Measurements from ENCODE around the gene SLC4A2. TPM values are rescaled to one million over a fixed set of nuclear protein-coding genes. Genes with fewer than 3 reads are reported as not detected.

SLC4A2 gene
- polyA plus RNA-seq, 4 donors = 68.0 to 137 (median 103) TPM

GRCh38 chr7:151061213-151062110, 2.1 kb downstream of the SLC4A2 start:
- DNase-seq (ENCODE audit: low read depth in 4 of 4, low spot score in 2 of 4) = no peak

- DNase-seq (ENCODE audit: low read depth in 4 of 4, low spot score in 2 of 4) = no peak
Observed at GRCh38 chr7:151062111-151062398, 2.7 kb downstream of the SLC4A2 start.

GRCh38 chr7:151062399-151063211, 3.2 kb downstream of the SLC4A2 start:
- peak in 1 of 4 donors; percentile 71 for DNase-seq (ENCODE audit: low read depth in 4 of 4, low spot score in 2 of 4)

GRCh38 chr7:151063212-151063561, 3.8 kb downstream of the SLC4A2 start:
- no peak for DNase-seq (ENCODE audit: low read depth in 4 of 4, low spot score in 2 of 4)

- DNase-seq (ENCODE audit: low read depth in 4 of 4, low spot score in 2 of 4) = no peak
Observed at GRCh38 chr7:151064454-151064853, 5.1 kb downstream of the SLC4A2 start.

GRCh38 chr7:151064993-151065392, 5.6 kb downstream of the SLC4A2 start:
- DNase-seq (ENCODE audit: low read depth in 4 of 4, low spot score in 2 of 4) = no peak

GRCh38 chr7:151065516-151065915, 6.1 kb downstream of the SLC4A2 start:
- no peak for DNase-seq (ENCODE audit: low read depth in 4 of 4, low spot score in 2 of 4)

- DNase-seq (ENCODE audit: low read depth in 4 of 4, low spot score in 2 of 4) = no peak
Observed at GRCh38 chr7:151066273-151066974, 7.0 kb downstream of the SLC4A2 start.

GRCh38 chr7:151068069-151068773, 8.8 kb downstream of the SLC4A2 start:
- DNase-seq (ENCODE audit: low read depth in 4 of 4, low spot score in 2 of 4) = no peak

GRCh38 chr7:151069841-151070573, 10.6 kb downstream of the SLC4A2 start:
- DNase-seq (ENCODE audit: low read depth in 4 of 4, low spot score in 2 of 4) = no peak

- DNase-seq (ENCODE audit: low read depth in 4 of 4, low spot score in 2 of 4) = no peak
Observed at GRCh38 chr7:151070574-151070960, 11.2 kb downstream of the SLC4A2 start.

GRCh38 chr7:151071032-151071866, 11.9 kb downstream of the SLC4A2 start:
- no peak for DNase-seq (ENCODE audit: low read depth in 4 of 4, low spot score in 2 of 4)

- no peak for DNase-seq (ENCODE audit: low read depth in 4 of 4, low spot score in 2 of 4)
Observed at GRCh38 chr7:151073990-151074389, 14.6 kb downstream of the SLC4A2 start.

- DNase-seq (ENCODE audit: low read depth in 4 of 4, low spot score in 2 of 4) = no peak
Observed at GRCh38 chr7:151074817-151075661, 15.7 kb downstream of the SLC4A2 start.

GRCh38 chr7:151075662-151075971, 16.2 kb downstream of the SLC4A2 start:
- no peak for DNase-seq (ENCODE audit: low read depth in 4 of 4, low spot score in 2 of 4)

- DNase-seq (ENCODE audit: low read depth in 4 of 4, low spot score in 2 of 4) = no peak
Observed at GRCh38 chr7:151075978-151076426, 16.6 kb downstream of the SLC4A2 start.

GRCh38 chr7:151076863-151077704, 17.7 kb downstream of the SLC4A2 start:
- no peak for DNase-seq (ENCODE audit: low read depth in 4 of 4, low spot score in 2 of 4)
